A673 (cell line): ENCODE results near the gene MED15.

Experiments used
- EZH2 ChIP-seq: fragments of 200-600 bp; sonication (generic); IDR thresholded peaks from 2 replicates; pipeline ENCODE4 v1.6.1; 2017; ENCODE audit warnings: borderline replicate concordance, low read depth, mild to moderate bottlenecking, mixed read lengths, antibody characterized with exemption, low read length; ENCODE audit not compliant: poor library complexity, severe bottlenecking
- TF ChIP-seq, protein P1 (sequence below): fragments of 300-800, 200-600 bp; sonication (generic); conservative IDR thresholded peaks from 2 replicates; pipeline ENCODE4 v1.5.1; 2017; ENCODE audit warnings: low read depth, mild to moderate bottlenecking, antibody characterized with exemption, low read length, moderate library complexity, mixed read lengths

DNA sequence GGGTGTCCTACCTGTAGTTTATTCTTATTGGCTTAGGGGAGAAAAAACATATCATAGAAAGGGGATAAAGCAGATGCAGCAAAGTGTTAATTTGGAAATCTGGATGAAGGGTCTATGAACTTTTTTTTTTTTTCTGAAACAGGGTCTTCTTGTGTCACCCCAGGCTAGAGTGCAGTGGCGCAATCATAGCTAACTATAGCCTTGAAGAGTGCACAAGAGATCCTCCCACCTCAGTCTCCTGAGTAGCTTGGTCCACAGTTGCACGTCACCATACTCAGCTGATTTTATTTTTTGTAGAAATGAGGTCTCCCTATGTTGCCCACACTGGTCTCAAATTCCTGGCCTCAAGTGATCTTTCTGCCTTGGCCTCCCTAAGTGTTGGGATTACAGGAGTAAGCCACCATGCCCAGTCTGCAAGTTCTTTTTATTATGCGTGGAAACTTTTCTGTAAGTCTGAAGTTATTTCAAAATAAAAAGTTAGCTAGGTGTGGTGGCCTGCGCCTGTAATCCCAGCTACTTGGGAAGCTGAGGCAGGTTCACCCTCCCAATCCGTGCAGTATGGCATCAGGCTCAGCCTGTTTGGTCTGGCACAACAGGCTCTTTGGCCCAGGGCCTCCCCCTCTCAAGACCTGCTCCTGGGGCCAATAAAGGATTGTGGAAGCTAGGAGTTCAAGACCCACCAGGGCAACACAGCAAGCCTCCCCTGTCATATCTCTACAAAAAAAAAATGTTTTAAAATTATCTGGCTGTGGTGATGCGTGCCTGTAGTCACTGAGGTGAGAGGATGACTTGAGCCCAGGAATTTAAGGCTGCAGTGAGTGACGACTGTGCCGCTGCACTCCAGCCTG, 111.9 kb downstream of the MED15 start:
- TF ChIP-seq, protein P1, sequence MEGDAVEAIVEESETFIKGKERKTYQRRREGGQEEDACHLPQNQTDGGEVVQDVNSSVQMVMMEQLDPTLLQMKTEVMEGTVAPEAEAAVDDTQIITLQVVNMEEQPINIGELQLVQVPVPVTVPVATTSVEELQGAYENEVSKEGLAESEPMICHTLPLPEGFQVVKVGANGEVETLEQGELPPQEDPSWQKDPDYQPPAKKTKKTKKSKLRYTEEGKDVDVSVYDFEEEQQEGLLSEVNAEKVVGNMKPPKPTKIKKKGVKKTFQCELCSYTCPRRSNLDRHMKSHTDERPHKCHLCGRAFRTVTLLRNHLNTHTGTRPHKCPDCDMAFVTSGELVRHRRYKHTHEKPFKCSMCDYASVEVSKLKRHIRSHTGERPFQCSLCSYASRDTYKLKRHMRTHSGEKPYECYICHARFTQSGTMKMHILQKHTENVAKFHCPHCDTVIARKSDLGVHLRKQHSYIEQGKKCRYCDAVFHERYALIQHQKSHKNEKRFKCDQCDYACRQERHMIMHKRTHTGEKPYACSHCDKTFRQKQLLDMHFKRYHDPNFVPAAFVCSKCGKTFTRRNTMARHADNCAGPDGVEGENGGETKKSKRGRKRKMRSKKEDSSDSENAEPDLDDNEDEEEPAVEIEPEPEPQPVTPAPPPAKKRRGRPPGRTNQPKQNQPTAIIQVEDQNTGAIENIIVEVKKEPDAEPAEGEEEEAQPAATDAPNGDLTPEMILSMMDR, result no peak
- TF ChIP-seq EZH2, result no peak
